Large intestine (tissue), 3 donors: Measurements from ENCODE around the gene EFHD2. TPM values are rescaled to one million over a fixed set of nuclear protein-coding genes. Genes with fewer than 3 reads are reported as not detected.

Experiments
- DNase-seq, 2 donors: peaks; one replicate each; pipeline versions ENCODE4 v3.0.0 to v3.0.0-alpha.2; 2013
- H3K27ac ChIP-seq: one replicate; pipeline ENCODE4 v1.5.1; 2013; ENCODE audit warnings: low read length
- H3K27me3 ChIP-seq: 2 replicates; pipeline ENCODE4 v1.6.1; 2013; ENCODE audit warnings: low read length; ENCODE audit not compliant: control insufficient read depth, insufficient read depth
- H3K36me3 ChIP-seq: 2 replicates; pipeline ENCODE4 v1.6.1; 2013; ENCODE audit warnings: low read length; ENCODE audit not compliant: control insufficient read depth, insufficient read depth
- H3K4me1 ChIP-seq: one replicate; pipeline ENCODE4 v1.6.1; 2013; ENCODE audit warnings: low read length; ENCODE audit not compliant: control insufficient read depth, insufficient read depth
- H3K4me3 ChIP-seq: one replicate; pipeline ENCODE4 v1.5.1; 2013; ENCODE audit warnings: low read length
- H3K9me3 ChIP-seq: one replicate; pipeline ENCODE4 v1.6.1; 2013; ENCODE audit warnings: mild to moderate bottlenecking, low read depth, low read length, moderate library complexity; ENCODE audit not compliant: control insufficient read depth
- WGBS: methylation state at CpG from one replicate; pipeline ENCODE4 v1.1.5; 2013; ENCODE audit warnings: low lambda C conversion rate; ENCODE audit not compliant: insufficient coverage; 5-methylcytosine and 5-hydroxymethylcytosine counted together
- polyA plus RNA-seq: library from polyadenylated mRNA; unstranded; fragments of 120-200 nt; gene quantifications from one replicate; pipeline ENCODE4 v1.2.1, GENCODE V29; 2013

Gene EFHD2
- polyA plus RNA-seq, 1 donor, result 57.2 TPM

GRCh38 chr1:15411593-15412137 lies 2.0 kb downstream of the EFHD2 start:
- peaks cover 32% of the 10 kb centered on the region for H3K4me1 ChIP-seq
- WGBS, result no CpG with 5 or more reads among the region's 12 CpGs
- no peak for DNase-seq
- H3K27me3 ChIP-seq, result no peaks in the 10 kb centered on the region
- peak overlapping the region; percentile 39 for H3K27ac ChIP-seq
- H3K4me3 ChIP-seq, result peak overlapping the region; percentile 100
- no peaks in the 10 kb centered on the region for H3K9me3 ChIP-seq
- H3K36me3 ChIP-seq, result peaks cover 21% of the 10 kb centered on the region

GRCh38 chr1:15412175-15412800 lies 2.6 kb downstream of the EFHD2 start:
- no peak for DNase-seq
- Histone ChIP-seq H3K4me3 (peak overlapping the region; percentile 100), H3K9me3 (no peaks in the 10 kb centered on the region), H3K36me3 (peaks cover 21% of the 10 kb centered on the region), H3K4me1 (peaks cover 37% of the 10 kb centered on the region), H3K27me3 (no peaks in the 10 kb centered on the region), H3K27ac (peak overlapping the region; percentile 5)
- WGBS, result no CpG with 5 or more reads among the region's 16 CpGs

- H3K36me3 ChIP-seq, result peaks cover 21% of the 10 kb centered on the region
- DNase-seq, result no peak
- WGBS, result no CpG with 5 or more reads among the region's 11 CpGs
- H3K4me3 ChIP-seq, result no peak overlapping the region
- no peaks in the 10 kb centered on the region for H3K9me3 ChIP-seq
- no peak overlapping the region for H3K27ac ChIP-seq
- peaks cover 42% of the 10 kb centered on the region for H3K4me1 ChIP-seq
- no peaks in the 10 kb centered on the region for H3K27me3 ChIP-seq
Measured at GRCh38 chr1:15412843-15413242, 3.2 kb downstream of the EFHD2 start.

DNA sequence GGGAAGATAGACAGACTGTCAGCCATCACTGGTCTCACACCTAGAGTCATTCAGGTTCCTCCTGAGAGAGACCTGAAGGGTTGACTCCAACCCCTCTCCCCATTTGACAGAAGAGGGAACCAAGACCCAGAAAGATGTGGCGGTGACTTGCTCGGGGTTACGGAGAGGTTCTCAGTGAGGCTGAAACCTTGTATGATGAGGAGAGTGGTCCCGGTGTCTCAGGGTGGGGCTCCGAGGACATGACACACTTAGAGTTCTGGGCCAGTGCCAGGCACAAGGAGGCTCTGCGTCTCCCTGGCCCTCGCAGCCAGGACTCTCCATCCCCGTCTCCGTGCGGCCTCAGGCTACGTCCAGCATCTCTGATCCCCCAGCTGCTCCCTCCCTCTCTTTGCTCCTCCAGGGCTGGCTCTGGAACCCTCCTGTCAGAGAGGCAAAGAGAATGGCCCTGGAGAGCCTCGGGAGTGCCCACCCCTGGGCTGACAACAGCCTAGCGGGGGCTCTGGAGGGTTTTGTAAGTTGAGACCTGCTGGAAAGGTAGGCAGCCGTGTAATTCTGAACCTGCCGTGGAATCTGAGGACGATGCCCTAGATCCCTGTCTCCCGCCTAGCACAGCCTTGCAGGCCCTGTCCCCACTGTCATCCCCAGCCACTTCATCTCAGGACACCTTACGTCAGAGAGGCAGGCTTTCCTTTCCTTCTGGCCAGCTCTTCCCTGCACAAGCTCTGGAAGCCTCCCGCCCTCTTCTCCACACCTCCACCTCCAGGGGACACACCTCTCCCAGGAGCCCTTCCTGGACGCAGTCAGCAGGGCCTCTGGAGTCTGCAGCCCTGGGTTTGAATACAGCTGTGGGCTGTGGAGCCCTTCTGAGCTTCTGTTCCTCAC lies 4.1 kb downstream of the EFHD2 start:
- no CpG with 5 or more reads among the region's 20 CpGs for WGBS
- Histone ChIP-seq H3K4me3 (no peak overlapping the region), H3K27ac (no peak overlapping the region), H3K36me3 (peaks cover 22% of the 10 kb centered on the region), H3K4me1 (peaks cover 42% of the 10 kb centered on the region), H3K27me3 (no peaks in the 10 kb centered on the region), H3K9me3 (no peaks in the 10 kb centered on the region)
- DNase-seq, result no peak

DNA sequence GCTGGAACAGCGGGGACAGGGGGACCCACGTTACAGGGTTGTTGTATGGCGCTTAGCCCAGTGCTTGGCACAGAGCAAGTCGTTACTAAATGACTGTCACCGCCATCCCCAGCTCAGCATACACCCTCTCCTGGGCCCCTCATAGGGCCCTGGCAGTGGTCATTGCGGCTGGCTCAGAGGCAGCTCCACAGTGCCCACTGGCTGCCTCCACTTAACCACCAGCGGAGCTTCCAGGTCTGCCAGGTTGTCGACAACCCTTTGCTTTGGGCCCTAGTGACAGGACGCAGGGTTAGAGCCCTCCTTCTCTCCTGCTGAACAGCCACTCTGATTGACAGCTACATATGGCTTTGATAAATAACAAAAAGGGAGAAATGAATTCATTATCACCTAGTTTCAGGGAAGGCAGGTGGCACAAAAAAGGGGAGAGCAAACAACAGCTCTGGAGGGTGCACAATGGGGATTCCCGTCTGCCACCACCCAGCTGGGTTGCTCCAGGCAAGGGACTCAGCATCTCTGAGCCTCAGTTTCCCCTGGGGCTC lies 4.8 kb downstream of the EFHD2 start:
- no peak for DNase-seq
- Histone ChIP-seq H3K4me1 (peaks cover 37% of the 10 kb centered on the region), H3K36me3 (peaks cover 23% of the 10 kb centered on the region), H3K27ac (no peak overlapping the region), H3K9me3 (no peaks in the 10 kb centered on the region), H3K4me3 (no peak overlapping the region), H3K27me3 (no peaks in the 10 kb centered on the region)
- WGBS, result no CpG with 5 or more reads among the region's 10 CpGs

DNA sequence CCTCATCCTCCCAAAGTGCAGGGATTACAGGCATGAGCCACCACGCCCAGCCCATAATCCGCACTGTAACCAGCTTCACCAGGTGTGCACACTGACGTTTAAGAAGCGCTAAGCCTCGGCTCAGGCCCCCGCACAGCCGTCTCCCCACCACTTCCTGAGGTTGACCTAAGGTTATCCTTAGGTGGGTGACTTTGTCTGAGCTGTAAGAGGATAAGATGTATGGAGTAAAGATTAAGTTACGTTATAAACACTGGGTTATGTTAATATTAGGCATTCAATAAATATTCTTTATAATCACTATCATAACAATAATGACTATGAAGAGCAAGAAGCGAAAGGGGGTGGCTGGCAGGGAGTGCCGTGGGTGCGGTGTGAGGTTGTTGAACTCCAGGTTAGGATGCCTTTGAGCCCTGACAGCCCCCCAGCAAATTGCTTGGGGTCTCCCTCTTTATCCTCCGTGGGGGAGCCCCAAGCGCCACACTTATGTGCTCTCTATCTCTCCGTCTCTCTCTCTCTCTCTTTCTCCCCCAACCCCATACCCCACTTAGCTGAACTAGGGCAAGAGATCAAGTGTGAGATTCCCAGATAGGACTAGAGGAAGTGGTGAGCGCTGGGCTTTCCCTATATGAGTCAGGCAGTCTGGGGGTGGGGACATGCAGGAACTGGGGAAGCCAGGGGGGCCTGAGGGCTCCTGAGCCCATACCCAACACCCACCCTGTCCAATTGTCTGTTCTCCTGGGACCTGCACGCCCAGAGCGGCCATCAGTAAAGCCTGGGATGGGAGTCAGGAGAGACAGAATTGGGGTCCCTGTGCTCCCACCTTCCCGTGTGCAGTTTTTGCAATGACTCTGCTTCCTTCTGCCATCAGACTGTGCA lies 7.6 kb downstream of the EFHD2 start:
- peaks cover 37% of the 10 kb centered on the region for H3K4me1 ChIP-seq
- peak; percentile 73 to 89 for DNase-seq
- no peaks in the 10 kb centered on the region for H3K27me3 ChIP-seq
- 17% methylated on average over 1 of the region's 18 CpGs for WGBS
- H3K27ac ChIP-seq, result peak overlapping the region; percentile 52
- H3K36me3 ChIP-seq, result peaks cover 29% of the 10 kb centered on the region
- H3K9me3 ChIP-seq, result peaks cover 4% of the 10 kb centered on the region
- H3K4me3 ChIP-seq, result no peak overlapping the region

- Histone ChIP-seq H3K27me3 (no peaks in the 10 kb centered on the region), H3K36me3 (peaks cover 27% of the 10 kb centered on the region), H3K4me1 (peaks cover 45% of the 10 kb centered on the region), H3K4me3 (no peak overlapping the region), H3K9me3 (peaks cover 4% of the 10 kb centered on the region), H3K27ac (no peak overlapping the region)
- DNase-seq, result no peak
- no CpG with 5 or more reads among the region's 18 CpGs for WGBS
Measured at GRCh38 chr1:15418806-15419515, 9.3 kb downstream of the EFHD2 start.

DNA sequence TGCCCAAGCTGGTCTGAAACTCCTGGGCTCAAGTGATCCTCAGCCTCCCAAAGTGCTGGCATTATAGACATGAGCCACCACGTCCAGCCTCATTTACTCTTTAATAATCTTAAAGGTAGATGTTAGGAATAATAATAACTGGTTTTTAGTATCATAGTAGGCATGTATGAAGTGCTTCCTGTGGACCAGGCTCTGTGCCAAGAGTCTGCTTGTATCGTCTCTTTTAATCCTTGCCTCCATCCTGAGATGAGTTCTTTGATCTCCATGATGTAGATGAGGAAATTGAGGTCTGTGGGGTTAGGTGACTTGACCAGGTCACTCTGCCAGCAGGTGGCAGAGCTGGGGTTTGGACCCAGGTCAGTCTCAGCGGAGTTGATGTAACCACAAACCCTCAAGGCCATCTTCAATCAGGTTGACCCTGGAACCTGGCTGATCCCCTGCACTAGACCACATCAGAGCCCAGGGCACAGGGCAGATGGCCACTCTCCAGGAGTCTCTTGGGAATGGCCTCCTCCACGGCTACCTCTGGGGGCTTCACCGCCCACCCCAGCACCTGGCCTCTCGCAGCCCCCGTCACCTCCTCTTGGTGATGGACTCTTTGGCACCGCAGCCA lies 11.3 kb downstream of the EFHD2 start:
- Histone ChIP-seq H3K9me3 (peaks cover 4% of the 10 kb centered on the region), H3K4me3 (no peak overlapping the region), H3K4me1 (peaks cover 60% of the 10 kb centered on the region), H3K36me3 (peaks cover 19% of the 10 kb centered on the region), H3K27me3 (no peaks in the 10 kb centered on the region), H3K27ac (peak overlapping the region; percentile 47)
- WGBS, result no CpG with 5 or more reads among the region's 8 CpGs
- no peak for DNase-seq

GRCh38 chr1:15422871-15423270 lies 13.2 kb downstream of the EFHD2 start:
- H3K4me3 ChIP-seq, result no peak overlapping the region
- peak overlapping the region; percentile 87 for H3K27ac ChIP-seq
- no peaks in the 10 kb centered on the region for H3K27me3 ChIP-seq
- WGBS, result no CpG with 5 or more reads among the region's 8 CpGs
- H3K36me3 ChIP-seq, result peaks cover 32% of the 10 kb centered on the region
- H3K4me1 ChIP-seq, result peaks cover 61% of the 10 kb centered on the region
- DNase-seq, result no peak
- H3K9me3 ChIP-seq, result peaks cover 4% of the 10 kb centered on the region
